ENCODE results near the gene MMD. TPM values are rescaled to one million over a fixed set of nuclear protein-coding genes. Genes with fewer than 3 reads are reported as not detected.

MMD gene
- total RNA-seq, 1 experiment from 2014 or later: 26.9 TPM

- DNase-seq (ENCODE audit: low read depth, low spot score) (no peak), ATAC-seq (no peak)
- Histone ChIP-seq H3K27me3 (ENCODE audit: control insufficient read depth, insufficient read depth, low read length) (no peaks in the 10 kb centered on the region), H3K4me1 (ENCODE audit: control insufficient read depth, insufficient read depth, low read length) (no peaks in the 10 kb centered on the region), H3K36me3 (ENCODE audit: control insufficient read depth, insufficient read depth, low read length) (no peaks in the 10 kb centered on the region), H3K4me3 (ENCODE audit: low read depth in 2 of 2, low read length in 2 of 2) (no peak overlapping the region), H3K9me3 (ENCODE audit: control insufficient read depth, insufficient read depth, low read depth, low read length) (no peaks in the 10 kb centered on the region), H3K27ac (ENCODE audit: low read length) (no peak overlapping the region)
- intact Hi-C loops (cut with micrococcal nuclease; ENCODE audit: unreplicated experiment) (no loop called here), in situ Hi-C loops (cut with HindIII; ENCODE audit: low pct_unique_long_range_greater_than_20kb, low sequenced_read_pairs) (no loop called here)
- BruUV-seq (replicated peaks): no TSS peak
- POLR2A ChIA-PET: no interaction called here
- TF ChIP-seq POLR2AphosphoS5 (IDR thresholded peaks at IDR 0.05; ENCODE audit: low read depth, low read length) (no peak), SIN3A (IDR thresholded peaks at IDR 0.05; ENCODE audit: borderline replicate concordance, insufficient read depth, low read depth, low read length) (no peak), REST (IDR thresholded peaks at IDR 0.05; ENCODE audit: insufficient read depth in 1 of 2, low read depth in 2 of 2, low read length in 1 of 2) (no peak), TCF7L2 (IDR thresholded peaks at IDR 0.05; ENCODE audit: low read depth, low read length) (no peak)
- TF ChIP-seq, protein P1, sequence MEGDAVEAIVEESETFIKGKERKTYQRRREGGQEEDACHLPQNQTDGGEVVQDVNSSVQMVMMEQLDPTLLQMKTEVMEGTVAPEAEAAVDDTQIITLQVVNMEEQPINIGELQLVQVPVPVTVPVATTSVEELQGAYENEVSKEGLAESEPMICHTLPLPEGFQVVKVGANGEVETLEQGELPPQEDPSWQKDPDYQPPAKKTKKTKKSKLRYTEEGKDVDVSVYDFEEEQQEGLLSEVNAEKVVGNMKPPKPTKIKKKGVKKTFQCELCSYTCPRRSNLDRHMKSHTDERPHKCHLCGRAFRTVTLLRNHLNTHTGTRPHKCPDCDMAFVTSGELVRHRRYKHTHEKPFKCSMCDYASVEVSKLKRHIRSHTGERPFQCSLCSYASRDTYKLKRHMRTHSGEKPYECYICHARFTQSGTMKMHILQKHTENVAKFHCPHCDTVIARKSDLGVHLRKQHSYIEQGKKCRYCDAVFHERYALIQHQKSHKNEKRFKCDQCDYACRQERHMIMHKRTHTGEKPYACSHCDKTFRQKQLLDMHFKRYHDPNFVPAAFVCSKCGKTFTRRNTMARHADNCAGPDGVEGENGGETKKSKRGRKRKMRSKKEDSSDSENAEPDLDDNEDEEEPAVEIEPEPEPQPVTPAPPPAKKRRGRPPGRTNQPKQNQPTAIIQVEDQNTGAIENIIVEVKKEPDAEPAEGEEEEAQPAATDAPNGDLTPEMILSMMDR (IDR thresholded peaks at IDR 0.05): no peak
- CTCF ChIA-PET: no interaction called here
Observed at GRCh38 chr17:55458287-55458900, 36.8 kb upstream of the MMD start.

DNA sequence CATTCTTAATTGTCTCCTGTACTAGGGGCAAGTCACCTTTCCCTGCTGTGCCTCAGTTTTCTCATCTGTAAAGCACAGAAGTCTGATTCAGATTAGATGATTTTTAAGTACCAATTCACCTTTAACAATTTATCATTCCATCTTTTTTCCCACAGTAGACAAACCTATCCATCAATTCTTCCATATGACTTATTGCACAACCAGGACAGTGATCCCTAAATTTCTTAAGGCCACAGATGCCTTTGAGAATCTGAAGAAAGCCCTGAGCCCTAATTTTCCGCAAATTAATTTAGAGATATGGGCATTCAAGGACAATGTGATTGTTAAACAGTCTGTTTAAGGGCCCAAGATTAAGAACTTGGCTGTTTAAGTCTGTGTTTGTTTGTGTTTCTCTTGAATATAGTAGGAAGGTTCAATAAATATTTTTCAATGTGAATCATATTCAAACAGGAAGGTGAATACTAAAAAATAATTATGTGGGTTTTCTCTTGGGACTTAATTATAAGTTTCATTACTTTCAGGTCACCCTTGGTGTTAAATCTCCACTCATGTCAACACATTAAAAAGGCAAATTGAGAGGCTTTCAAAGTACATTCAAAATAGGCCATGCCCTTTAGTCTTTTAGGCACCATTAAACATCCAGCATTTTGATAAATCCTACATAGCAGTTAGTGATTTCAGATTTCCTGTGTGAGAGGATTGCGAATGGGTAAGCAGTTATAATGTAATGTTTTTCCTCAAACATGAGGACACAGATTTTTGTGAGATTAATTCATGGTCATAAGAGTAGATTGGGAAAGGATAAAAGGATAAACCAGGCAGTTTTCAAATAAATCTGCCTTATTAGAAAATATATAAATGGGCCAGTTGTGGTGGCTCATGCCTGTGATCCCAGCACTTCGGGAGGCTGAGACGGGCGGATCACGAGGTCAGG is 34.9 kb upstream of the MMD start:
- POLR2A ChIA-PET: no interaction called here
- no peaks in the 10 kb centered on the region for H3K9me3 ChIP-seq (ENCODE audit: control insufficient read depth, insufficient read depth, low read depth, low read length)
- DNase-seq (ENCODE audit: low read depth, low spot score) (no peak), ATAC-seq (no peak)
- in situ Hi-C loops (cut with HindIII; ENCODE audit: low pct_unique_long_range_greater_than_20kb, low sequenced_read_pairs) (no loop called here), intact Hi-C loops (cut with micrococcal nuclease; ENCODE audit: unreplicated experiment) (no loop called here)
- H3K4me1 ChIP-seq (ENCODE audit: control insufficient read depth, insufficient read depth, low read length): no peaks in the 10 kb centered on the region
- H3K36me3 ChIP-seq (ENCODE audit: control insufficient read depth, insufficient read depth, low read length): no peaks in the 10 kb centered on the region
- H3K27ac ChIP-seq (ENCODE audit: low read length): no peak overlapping the region
- CTCF ChIA-PET: no interaction called here
- no peak overlapping the region for H3K4me3 ChIP-seq (ENCODE audit: low read depth in 2 of 2, low read length in 2 of 2)
- BruUV-seq (replicated peaks): no TSS peak
- TF ChIP-seq TCF7L2 (IDR thresholded peaks at IDR 0.05; ENCODE audit: low read depth, low read length): no peak
- H3K27me3 ChIP-seq (ENCODE audit: control insufficient read depth, insufficient read depth, low read length): no peaks in the 10 kb centered on the region
